ENCODE data around the gene DBI. TPM values are rescaled to one million over a fixed set of nuclear protein-coding genes. Genes with fewer than 3 reads are reported as not detected.

DBI gene
- total and polyA plus RNA-seq, 2 experiments from 2014 or later: 272 to 755 TPM

- TF ChIP-seq CTCF (IDR thresholded peaks at IDR 0.05; ENCODE audit: poor library complexity): no peak
- no peak for TF ChIP-seq EZH2 (IDR thresholded peaks at IDR 0.05; ENCODE audit: borderline replicate concordance)
- TF ChIP-seq EZH2phosphoT487 (IDR thresholded peaks at IDR 0.05; ENCODE audit: low read depth, severe bottlenecking, unreplicated experiment): no peak
- no peak overlapping the region for H2AFZ ChIP-seq
- no peak overlapping the region for H3K27ac ChIP-seq
- H3K27me3 ChIP-seq: no peaks in the 10 kb centered on the region
- H3K4me3 ChIP-seq: no peak overlapping the region
- no peak for DNase-seq (ENCODE audit: low spot score)
- no peaks in the 10 kb centered on the region for H3K36me3 ChIP-seq (replicated peaks; ENCODE audit: insufficient read depth, low read depth)
- H3K9me2 ChIP-seq (replicated peaks; ENCODE audit: insufficient read depth): no peaks in the 10 kb centered on the region
- H3K9me3 ChIP-seq (ENCODE audit: low read depth): no peaks in the 10 kb centered on the region
- no peaks in the 10 kb centered on the region for H4K20me1 ChIP-seq (ENCODE audit: insufficient read depth, poor library complexity, severe bottlenecking)
- no peaks in the 10 kb centered on the region for H3K4me1 ChIP-seq (ENCODE audit: insufficient read depth)
- H3K4me2 ChIP-seq: no peak overlapping the region
- no peaks in the 10 kb centered on the region for H3K79me2 ChIP-seq
These were observed 14.4 kb upstream of the DBI start for GRCh38 chr2:119352357-119352756.

GRCh38 chr2:119354860-119355259 is 11.9 kb upstream of the DBI start:
- Histone ChIP-seq H3K4me2 (no peak overlapping the region), H4K20me1 (ENCODE audit: insufficient read depth, poor library complexity, severe bottlenecking) (no peaks in the 10 kb centered on the region), H2AFZ (no peak overlapping the region), H3K27me3 (no peaks in the 10 kb centered on the region), H3K4me3 (no peak overlapping the region), H3K27ac (no peak overlapping the region), H3K79me2 (no peaks in the 10 kb centered on the region), H3K9me2 (replicated peaks; ENCODE audit: insufficient read depth) (no peaks in the 10 kb centered on the region), H3K4me1 (ENCODE audit: insufficient read depth) (no peaks in the 10 kb centered on the region), H3K9me3 (ENCODE audit: low read depth) (no peaks in the 10 kb centered on the region), H3K36me3 (replicated peaks; ENCODE audit: insufficient read depth, low read depth) (no peaks in the 10 kb centered on the region)
- TF ChIP-seq CTCF (IDR thresholded peaks at IDR 0.05; ENCODE audit: poor library complexity): no peak
- TF ChIP-seq EZH2 (IDR thresholded peaks at IDR 0.05; ENCODE audit: borderline replicate concordance): no peak
- TF ChIP-seq EZH2phosphoT487 (IDR thresholded peaks at IDR 0.05; ENCODE audit: low read depth, severe bottlenecking, unreplicated experiment): no peak
- DNase-seq (ENCODE audit: low spot score): no peak
- 83% methylated on average over 1 of the region's 1 CpG for WGBS (ENCODE audit: low lambda C conversion rate, missing lambda C conversion rate)

GRCh38 chr2:119359774-119360173 is 7.0 kb upstream of the DBI start:
- no peak for TF ChIP-seq CTCF (IDR thresholded peaks at IDR 0.05; ENCODE audit: poor library complexity)
- no peak for TF ChIP-seq EZH2phosphoT487 (IDR thresholded peaks at IDR 0.05; ENCODE audit: low read depth, severe bottlenecking, unreplicated experiment)
- no peak for TF ChIP-seq EZH2 (IDR thresholded peaks at IDR 0.05; ENCODE audit: borderline replicate concordance)
- H3K4me1 ChIP-seq (ENCODE audit: insufficient read depth): peaks cover 5% of the 10 kb centered on the region
- 86% methylated on average over 6 of the region's 6 CpGs for WGBS (ENCODE audit: low lambda C conversion rate, missing lambda C conversion rate)
- no peaks in the 10 kb centered on the region for H3K27me3 ChIP-seq
- H2AFZ ChIP-seq: no peak overlapping the region
- H4K20me1 ChIP-seq (ENCODE audit: insufficient read depth, poor library complexity, severe bottlenecking): no peaks in the 10 kb centered on the region
- DNase-seq (ENCODE audit: low spot score): no peak
- no peaks in the 10 kb centered on the region for H3K9me3 ChIP-seq (ENCODE audit: low read depth)
- H3K79me2 ChIP-seq: peaks cover 8% of the 10 kb centered on the region
- no peaks in the 10 kb centered on the region for H3K9me2 ChIP-seq (replicated peaks; ENCODE audit: insufficient read depth)
- H3K4me2 ChIP-seq: no peak overlapping the region
- H3K36me3 ChIP-seq (replicated peaks; ENCODE audit: insufficient read depth, low read depth): no peaks in the 10 kb centered on the region
- no peak overlapping the region for H3K27ac ChIP-seq
- no peak overlapping the region for H3K4me3 ChIP-seq

GRCh38 chr2:119360423-119360966 is 6.3 kb upstream of the DBI start:
- no peaks in the 10 kb centered on the region for H3K36me3 ChIP-seq (replicated peaks; ENCODE audit: insufficient read depth, low read depth)
- no peaks in the 10 kb centered on the region for H3K9me2 ChIP-seq (replicated peaks; ENCODE audit: insufficient read depth)
- no peaks in the 10 kb centered on the region for H3K27me3 ChIP-seq
- no peak overlapping the region for H3K4me2 ChIP-seq
- no peak overlapping the region for H2AFZ ChIP-seq
- DNase-seq (ENCODE audit: low spot score): no peak
- no peaks in the 10 kb centered on the region for H4K20me1 ChIP-seq (ENCODE audit: insufficient read depth, poor library complexity, severe bottlenecking)
- peaks cover 12% of the 10 kb centered on the region for H3K4me1 ChIP-seq (ENCODE audit: insufficient read depth)
- no peak for TF ChIP-seq EZH2phosphoT487 (IDR thresholded peaks at IDR 0.05; ENCODE audit: low read depth, severe bottlenecking, unreplicated experiment)
- TF ChIP-seq CTCF (IDR thresholded peaks at IDR 0.05; ENCODE audit: poor library complexity): no peak
- TF ChIP-seq EZH2 (IDR thresholded peaks at IDR 0.05; ENCODE audit: borderline replicate concordance): no peak
- no peak overlapping the region for H3K4me3 ChIP-seq
- H3K79me2 ChIP-seq: peaks cover 15% of the 10 kb centered on the region
- H3K9me3 ChIP-seq (ENCODE audit: low read depth): no peaks in the 10 kb centered on the region
- 81% methylated on average over 2 of the region's 2 CpGs for WGBS (ENCODE audit: low lambda C conversion rate, missing lambda C conversion rate)
- no peak overlapping the region for H3K27ac ChIP-seq
